Endothelial cell of umbilical vein (primary cell): ENCODE data around the gene TIMM17A. TPM values are rescaled to one million over a fixed set of nuclear protein-coding genes. Genes with fewer than 3 reads are reported as not detected.

Experiments used
- BruUV-seq: library from RNA; stranded (reverse); fragments of 400-500 nt; replicated peaks from 2 replicates; lab custom pipeline; 2021; lab: Mats Ljungman, UMichigan
- CTCF ChIA-PET: fragments of 300-600, 350-600 bp; sonication (Branson Sonifier 250); formaldehyde crosslinking; loops from one replicate; lab custom pipeline; 2021; ENCODE audit warnings: antibody characterized with exemption, inconsistent platforms; lab: Charles Lee
- POLR2A ChIA-PET: fragments of 300-600, 350-600 bp; sonication (Branson Sonifier 250); formaldehyde crosslinking; loops from one replicate; lab custom pipeline; 2021; ENCODE audit warnings: antibody characterized with exemption, inconsistent platforms; lab: Charles Lee
- DNase-seq: peaks from one replicate; pipeline ENCODE4 v3.0.0-alpha.2; 2011; ENCODE audit warnings: low read depth, low spot score
- FAIRE-seq: peaks from 2 replicates; lab custom pipeline; 2011; peaks lifted over from hg19 to GRCh38; lab: Jason Lieb, UNC
- H2AFZ ChIP-seq: 2 replicates; pipeline ENCODE4 v1.6.0; 2012; ENCODE audit warnings: low read depth, low read length, control low read depth, inconsistent platforms
- H3K27ac ChIP-seq: 2 replicates; pipeline ENCODE4 v1.5.1; 2011; ENCODE audit warnings: low read depth, mild to moderate bottlenecking, control low read depth, low read length, moderate library complexity; ENCODE audit not compliant: insufficient read depth
- H3K27me3 ChIP-seq, 2 experiments: 2 replicates each; pipeline versions ENCODE4 v1.6.0 to v1.6.1; 2011; ENCODE audit warnings: low read length in 2 of 2, mixed read lengths in 1 of 2; ENCODE audit not compliant: control insufficient read depth in 2 of 2, insufficient read depth in 2 of 2
- H3K36me3 ChIP-seq, 2 experiments: 2 replicates in 1 of 2; 3 replicates in 1 of 2; pipeline ENCODE4 v1.5.1; 2011; ENCODE audit warnings: low read length in 2 of 2, mild to moderate bottlenecking in 1 of 2, moderate library complexity in 1 of 2; ENCODE audit not compliant: control insufficient read depth in 2 of 2, insufficient read depth in 2 of 2; ENCODE audit errors: extremely low read depth in 1 of 2
- H3K4me1 ChIP-seq: 3 replicates; pipeline ENCODE4 v1.5.1; 2011; ENCODE audit warnings: mild to moderate bottlenecking, low read length; ENCODE audit not compliant: control insufficient read depth, insufficient read depth; ENCODE audit errors: extremely low read depth
- H3K4me2 ChIP-seq: 2 replicates; pipeline ENCODE4 v1.6.1; 2011; ENCODE audit warnings: low read length, control low read depth, mixed read lengths; ENCODE audit not compliant: insufficient read depth
- H3K4me3 ChIP-seq, 3 experiments: fragments of 200-600 bp in 1 of 3; sonication (generic), shearing (Covaris generic) in 1 of 3; replicated peaks in 1 of 3; 2 replicates each; pipeline ENCODE4 v1.5.1; 2011 to 2016; ENCODE audit warnings: control low read depth in 3 of 3, low read length in 3 of 3, mild to moderate bottlenecking in 2 of 3, inconsistent platforms in 1 of 3, low read depth in 1 of 3, moderate library complexity in 1 of 3; ENCODE audit not compliant: insufficient read depth in 1 of 3
- H3K79me2 ChIP-seq: 2 replicates; pipeline ENCODE4 v1.6.0; 2012; ENCODE audit warnings: low read length, inconsistent platforms; ENCODE audit not compliant: control insufficient read depth, insufficient read depth
- H3K9ac ChIP-seq: replicated peaks from 2 replicates; pipeline ENCODE3; 2011; ENCODE audit warnings: low read length, control low read depth; ENCODE audit not compliant: insufficient read depth; ENCODE audit errors: extremely low read depth
- H3K9me1 ChIP-seq: replicated peaks from 3 replicates; pipeline ENCODE4 v1.6.0; 2011; ENCODE audit warnings: mild to moderate bottlenecking, low read length; ENCODE audit not compliant: control insufficient read depth, insufficient read depth; ENCODE audit errors: extremely low read depth
- H3K9me3 ChIP-seq: replicated peaks from 2 replicates; pipeline ENCODE4 v1.5.1; 2012; ENCODE audit warnings: low read length, inconsistent platforms; ENCODE audit not compliant: control insufficient read depth, insufficient read depth
- H4K20me1 ChIP-seq: replicated peaks from 2 replicates; pipeline ENCODE3; 2011; ENCODE audit warnings: mild to moderate bottlenecking, low read length; ENCODE audit not compliant: control insufficient read depth, insufficient read depth; ENCODE audit errors: extremely low read depth
- EZH2 ChIP-seq: IDR thresholded peaks from 2 replicates; pipeline ENCODE4 v1.6.1; 2012; ENCODE audit warnings: borderline replicate concordance, low read depth, mild to moderate bottlenecking, moderate library complexity, low read length, inconsistent platforms; ENCODE audit not compliant: severe bottlenecking
- FOS ChIP-seq: IDR thresholded peaks from 2 replicates; pipeline ENCODE4 v1.6.1; 2011; ENCODE audit warnings: mild to moderate bottlenecking, low read length, moderate library complexity, borderline replicate concordance; ENCODE audit not compliant: insufficient read depth
- GATA2 ChIP-seq: IDR thresholded peaks from 2 replicates; pipeline ENCODE4 v1.7.0; 2011; ENCODE audit warnings: low read depth, mild to moderate bottlenecking, moderate library complexity, mixed read lengths, low read length; ENCODE audit not compliant: insufficient read length, insufficient read depth
- JUN ChIP-seq: IDR thresholded peaks from 2 replicates; pipeline ENCODE4 v1.6.1; 2011; ENCODE audit warnings: borderline replicate concordance, low read depth; ENCODE audit not compliant: insufficient read length, insufficient read depth
- MYC ChIP-seq: IDR thresholded peaks from one replicate; pipeline ENCODE4 v1.6.1; 2011; ENCODE audit warnings: mild to moderate bottlenecking, low read depth, low read length
- POLR2A ChIP-seq: IDR thresholded peaks from 2 replicates; pipeline ENCODE4 v1.6.1; 2012; ENCODE audit warnings: low read depth, mild to moderate bottlenecking, control low read depth, low read length
- POLR2AphosphoS5 ChIP-seq: IDR thresholded peaks from 2 replicates; pipeline ENCODE4 v1.6.1; 2012; ENCODE audit warnings: low read depth, mild to moderate bottlenecking, control low read depth, low read length, moderate library complexity; ENCODE audit not compliant: insufficient read depth
- dilution Hi-C: fragments of 300-500 bp; cut with MboI; formaldehyde crosslinking; loops from one replicate; pipeline ENCODE4 v1.15.0; 2019; ENCODE audit warnings: low sequenced_read_pairs; ENCODE audit not compliant: extremely low pct_ligation_motif_present
- intact Hi-C: fragments of 100-400 bp; cut with micrococcal nuclease; formaldehyde crosslinking; loops from one replicate; pipeline ENCODE4 v1.10.0; 2022
- polyA plus RNA-seq, 4 experiments: library from polyadenylated mRNA; depleted of rRNA in 3 of 4; stranded (reverse) in 3 of 4; unstranded in 1 of 4; fragments of >200 nt; gene quantifications; 2 replicates each; pipeline versions ENCODE4 v1.2.1 to v1.2.3, GENCODE V29; 2011 to 2012; ENCODE audit warnings: missing spikeins in 1 of 4
- total RNA-seq: library from RNA; stranded (reverse); gene quantifications from 2 replicates; pipeline ENCODE4 v1.2.3, GENCODE V29; 2021
- TF ChIP-seq, protein P1 (sequence below), 2 donors: IDR thresholded peaks; 1 replicate in 1 of 2; 2 replicates in 1 of 2; pipeline ENCODE4 v1.5.1; 2011; ENCODE audit warnings: low read length in 2 of 2, mild to moderate bottlenecking in 2 of 2, moderate library complexity in 2 of 2, control low read depth in 1 of 2, inconsistent platforms in 1 of 2, low read depth in 1 of 2; ENCODE audit not compliant: insufficient read depth in 1 of 2; ENCODE audit errors: extremely low read depth in 1 of 2
- TF ChIP-seq, protein P2 (sequence below): IDR thresholded peaks from 2 replicates; pipeline ENCODE4 v1.6.1; 2011; ENCODE audit not compliant: insufficient read depth, insufficient read length

The TIMM17A gene
- total and polyA plus RNA-seq, 2 donors (not counting 3 experiments of a cell fraction or from before 2014, with no cell fraction given) = 57.9 to 105 TPM

DNA sequence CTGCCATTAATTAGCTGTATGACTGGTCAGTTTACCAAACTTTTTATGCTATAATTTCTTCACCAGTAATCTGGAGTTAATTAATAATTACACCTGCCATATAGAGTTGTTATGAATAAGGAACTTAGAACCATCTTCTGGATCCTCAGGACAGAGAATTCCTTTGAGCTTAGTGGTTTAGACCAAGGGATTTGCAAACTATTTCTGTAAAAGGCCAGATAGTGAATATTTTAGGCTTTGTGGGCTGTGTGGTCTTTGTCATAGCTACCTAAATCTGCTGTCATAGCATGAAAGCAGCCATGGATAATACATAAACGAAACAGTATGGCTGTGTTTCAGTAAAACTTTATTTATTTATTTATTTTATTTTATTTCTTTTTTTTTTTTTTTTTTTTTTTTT, 9.0 kb downstream of the TIMM17A start:
- no peak for FAIRE-seq
- intact Hi-C loops (no loop called here), dilution Hi-C loops (no loop called here)
- H3K27ac ChIP-seq = no peak overlapping the region
- no peaks in the 10 kb centered on the region for H4K20me1 ChIP-seq
- ChIA-PET POLR2A (interaction anchor here (1.0 to 1.7 kb wide), 2 partner anchors 60 to 68 kb away, joined by 4 read pairs; no protein-coding TSS in a partner anchor), CTCF (interaction anchor here (1.1 to 15.9 kb wide), 4 partner anchors 8 to 86 kb away, joined by 3 to 577 read pairs (median 3); no protein-coding TSS in a partner anchor)
- no peak for DNase-seq
- TF ChIP-seq EZH2 (no peak), POLR2A (no peak), GATA2 (no peak), JUN (no peak), MYC (no peak), FOS (no peak), POLR2AphosphoS5 (no peak)
- TF ChIP-seq, protein P1, sequence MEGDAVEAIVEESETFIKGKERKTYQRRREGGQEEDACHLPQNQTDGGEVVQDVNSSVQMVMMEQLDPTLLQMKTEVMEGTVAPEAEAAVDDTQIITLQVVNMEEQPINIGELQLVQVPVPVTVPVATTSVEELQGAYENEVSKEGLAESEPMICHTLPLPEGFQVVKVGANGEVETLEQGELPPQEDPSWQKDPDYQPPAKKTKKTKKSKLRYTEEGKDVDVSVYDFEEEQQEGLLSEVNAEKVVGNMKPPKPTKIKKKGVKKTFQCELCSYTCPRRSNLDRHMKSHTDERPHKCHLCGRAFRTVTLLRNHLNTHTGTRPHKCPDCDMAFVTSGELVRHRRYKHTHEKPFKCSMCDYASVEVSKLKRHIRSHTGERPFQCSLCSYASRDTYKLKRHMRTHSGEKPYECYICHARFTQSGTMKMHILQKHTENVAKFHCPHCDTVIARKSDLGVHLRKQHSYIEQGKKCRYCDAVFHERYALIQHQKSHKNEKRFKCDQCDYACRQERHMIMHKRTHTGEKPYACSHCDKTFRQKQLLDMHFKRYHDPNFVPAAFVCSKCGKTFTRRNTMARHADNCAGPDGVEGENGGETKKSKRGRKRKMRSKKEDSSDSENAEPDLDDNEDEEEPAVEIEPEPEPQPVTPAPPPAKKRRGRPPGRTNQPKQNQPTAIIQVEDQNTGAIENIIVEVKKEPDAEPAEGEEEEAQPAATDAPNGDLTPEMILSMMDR (IDR thresholded peaks at IDR 0.05; ENCODE audit: extremely low read depth in 1 of 2, insufficient read depth in 1 of 2, low read depth in 1 of 2, low read length in 2 of 2) = no peak
- TF ChIP-seq, protein P2, sequence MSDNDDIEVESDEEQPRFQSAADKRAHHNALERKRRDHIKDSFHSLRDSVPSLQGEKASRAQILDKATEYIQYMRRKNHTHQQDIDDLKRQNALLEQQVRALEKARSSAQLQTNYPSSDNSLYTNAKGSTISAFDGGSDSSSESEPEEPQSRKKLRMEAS = no peak
- no peaks in the 10 kb centered on the region for H3K4me1 ChIP-seq
- H3K79me2 ChIP-seq = peaks cover 5% of the 10 kb centered on the region
- peaks cover 16 to 18% of the 10 kb centered on the region in 2 experiments for H3K36me3 ChIP-seq
- H3K9ac ChIP-seq = no peak overlapping the region
- no peaks in the 10 kb centered on the region for H3K27me3 ChIP-seq
- no peak overlapping the region for H3K4me3 ChIP-seq
- no peaks in the 10 kb centered on the region for H3K9me1 ChIP-seq
- no peaks in the 10 kb centered on the region for H3K9me3 ChIP-seq
- no TSS peak for BruUV-seq
- no peak overlapping the region for H2AFZ ChIP-seq
- H3K4me2 ChIP-seq = no peak overlapping the region
